Subcutaneous abdominal adipose tissue (tissue), 5 donors: ENCODE data around the gene MAD2L1.

Experiments used
- H3K27ac ChIP-seq: one replicate; pipeline ENCODE4 v1.7.0; 2013; ENCODE audit warnings: low read depth, mild to moderate bottlenecking, inconsistent platforms, low read length, moderate library complexity
- H3K27me3 ChIP-seq, 5 donors: one replicate each; pipeline ENCODE4 v1.7.0; 2013; ENCODE audit warnings: low read length in 5 of 5, inconsistent platforms in 1 of 5; ENCODE audit not compliant: control insufficient read depth in 5 of 5, insufficient read depth in 4 of 5
- H3K36me3 ChIP-seq, 5 donors: one replicate each; pipeline ENCODE4 v1.7.0; 2013; ENCODE audit warnings: low read length in 5 of 5; ENCODE audit not compliant: control insufficient read depth in 5 of 5, insufficient read depth in 5 of 5
- H3K4me1 ChIP-seq, 5 donors: one replicate each; pipeline ENCODE4 v1.7.0; 2013; ENCODE audit warnings: low read length in 5 of 5, mild to moderate bottlenecking in 3 of 5, moderate library complexity in 1 of 5; ENCODE audit not compliant: control insufficient read depth in 5 of 5, insufficient read depth in 5 of 5
- H3K4me3 ChIP-seq, 5 donors: one replicate each; pipeline ENCODE4 v1.7.0; 2013; ENCODE audit warnings: low read length in 5 of 5, low read depth in 1 of 5
- H3K9ac ChIP-seq, 5 donors: one replicate each; pipeline ENCODE4 v1.7.0; 2013; ENCODE audit warnings: low read length in 5 of 5, mild to moderate bottlenecking in 4 of 5, moderate library complexity in 3 of 5
- H3K9me3 ChIP-seq, 5 donors: one replicate each; pipeline ENCODE4 v1.7.0; 2013; ENCODE audit warnings: low read length in 5 of 5; ENCODE audit not compliant: control insufficient read depth in 5 of 5
- donor health status: healthy.
- donor health status: healthy.
- donor health status: healthy.
- donor health status: healthy.
- donor health status: healthy.

Gene MAD2L1

GRCh38 chr4:120008957-120009356 lies 57.7 kb downstream of the MAD2L1 start:
- H3K4me1 ChIP-seq: no peaks in the 10 kb centered on the region
- H3K4me3 ChIP-seq: no peak overlapping the region
- no peaks in the 10 kb centered on the region for H3K36me3 ChIP-seq
- no peak overlapping the region for H3K27ac ChIP-seq
- H3K27me3 ChIP-seq: no peaks in the 10 kb centered on the region
- H3K9ac ChIP-seq: no peak overlapping the region
- H3K9me3 ChIP-seq: no peaks in the 10 kb centered on the region

GRCh38 chr4:120007896-120008436 lies 58.7 kb downstream of the MAD2L1 start:
- Histone ChIP-seq H3K27ac (no peak overlapping the region), H3K36me3 (no peaks in the 10 kb centered on the region), H3K9ac (no peak overlapping the region), H3K4me3 (no peak overlapping the region), H3K27me3 (no peaks in the 10 kb centered on the region), H3K9me3 (no peaks in the 10 kb centered on the region), H3K4me1 (no peaks in the 10 kb centered on the region)

- Histone ChIP-seq H3K27ac (no peak overlapping the region), H3K27me3 (no peaks in the 10 kb centered on the region)
Measured at GRCh38 chr4:120007191-120007871, 59.3 kb downstream of the MAD2L1 start.

More at GRCh38 chr4:120007191-120007871, 59.3 kb downstream of the MAD2L1 start:
- Histone ChIP-seq H3K9me3 (no peaks in the 10 kb centered on the region), H3K4me3 (no peak overlapping the region), H3K4me1 (no peaks in the 10 kb centered on the region), H3K9ac (no peak overlapping the region), H3K36me3 (no peaks in the 10 kb centered on the region)
